Body of pancreas (tissue), 4 donors: ENCODE data around the gene IGSF8. TPM values are rescaled to one million over a fixed set of nuclear protein-coding genes. Genes with fewer than 3 reads are reported as not detected.

ENCODE experiments used
- ATAC-seq: fragments of 150-250 bp; one replicate; pipeline ENCODE4 v1.9.1; 2016
- DNase-seq, 4 donors: peaks; one replicate each; pipeline ENCODE4 v3.0.0-alpha.2; 2019
- H3K27ac ChIP-seq, 4 donors: fragments of 200-600 bp; sonication (generic); 1 replicate in 3 of 4; 2 replicates in 1 of 4; pipeline versions ENCODE4 v1.5.1 to v1.6.1; 2016 to 2019; ENCODE audit warnings: mild to moderate bottlenecking in 1 of 4, mixed read lengths in 1 of 4, moderate library complexity in 1 of 4
- H3K27me3 ChIP-seq, 2 donors: fragments of 200-600 bp; sonication (generic); one replicate each; pipeline ENCODE4 v1.6.0; 2016; ENCODE audit warnings: mild to moderate bottlenecking in 1 of 2
- H3K36me3 ChIP-seq, 2 donors: fragments of 200-600 bp; sonication (generic); replicated peaks in 1 of 2; 2 replicates each; pipeline ENCODE4 v1.5.1; 2016; ENCODE audit warnings: low read depth in 2 of 2; ENCODE audit not compliant: insufficient read depth in 1 of 2
- H3K4me1 ChIP-seq: fragments of 200-600 bp; sonication (generic); one replicate; pipeline ENCODE4 v1.6.0; 2016
- H3K4me3 ChIP-seq, 2 donors: fragments of 200-600 bp; sonication (generic); 1 replicate in 1 of 2; 2 replicates in 1 of 2; pipeline ENCODE4 v1.5.1; 2016 to 2019
- H3K9me3 ChIP-seq, 3 donors: fragments of 200-600 bp; sonication (generic); 1 replicate in 2 of 3; 2 replicates in 1 of 3; pipeline ENCODE4 v1.5.1; 2016
- POLR2A ChIP-seq, 3 donors: fragments of 450-650 bp; IDR thresholded peaks; one replicate each; pipeline ENCODE4 v1.6.1; 2016; ENCODE audit warnings: antibody characterized with exemption in 3 of 3, mild to moderate bottlenecking in 2 of 3
- WGBS, 2 donors: methylation state at CpG; one replicate each; pipeline ENCODE4 v1.1.5; 2017; 5-methylcytosine and 5-hydroxymethylcytosine counted together
- intact Hi-C: fragments of 100-400 bp; cut with DNase I; formaldehyde crosslinking; loops from one replicate; pipeline ENCODE4 v1.15.1; 2023
- total RNA-seq, 2 donors: library from RNA; depleted of rRNA; stranded (reverse); fragments of >200 nt; gene quantifications; one replicate each; pipeline ENCODE4 v1.1.0, GENCODE V29; 2016
- TF ChIP-seq, protein P1 (sequence below), 7 experiments: fragments of 450-650 bp in 4 of 7; fragments of 200-600 bp in 3 of 7; sonication (generic) in 3 of 7; IDR thresholded peaks; one replicate each; pipeline ENCODE4 v1.5.1; 2016 to 2019; ENCODE audit warnings: antibody characterized with exemption in 7 of 7

IGSF8 gene
- total RNA-seq, 2 donors from 2014 or later: 18.4 to 46.8 TPM

- Histone ChIP-seq H3K27me3 (peaks cover 0 to 14% of the 10 kb centered on the region in 2 donors), H3K4me3 (no peak overlapping the region), H3K36me3 (no peaks in the 10 kb centered on the region), H3K4me1 (peaks cover 15% of the 10 kb centered on the region), H3K9me3 (no peaks in the 10 kb centered on the region), H3K27ac (no peak overlapping the region)
- DNase-seq (no peak), ATAC-seq (no peak)
- intact Hi-C loops: no loop called here
- 44 to 70% methylated on average over 2 of the region's 2 CpGs for WGBS, 2 donors
- TF ChIP-seq, protein P1, sequence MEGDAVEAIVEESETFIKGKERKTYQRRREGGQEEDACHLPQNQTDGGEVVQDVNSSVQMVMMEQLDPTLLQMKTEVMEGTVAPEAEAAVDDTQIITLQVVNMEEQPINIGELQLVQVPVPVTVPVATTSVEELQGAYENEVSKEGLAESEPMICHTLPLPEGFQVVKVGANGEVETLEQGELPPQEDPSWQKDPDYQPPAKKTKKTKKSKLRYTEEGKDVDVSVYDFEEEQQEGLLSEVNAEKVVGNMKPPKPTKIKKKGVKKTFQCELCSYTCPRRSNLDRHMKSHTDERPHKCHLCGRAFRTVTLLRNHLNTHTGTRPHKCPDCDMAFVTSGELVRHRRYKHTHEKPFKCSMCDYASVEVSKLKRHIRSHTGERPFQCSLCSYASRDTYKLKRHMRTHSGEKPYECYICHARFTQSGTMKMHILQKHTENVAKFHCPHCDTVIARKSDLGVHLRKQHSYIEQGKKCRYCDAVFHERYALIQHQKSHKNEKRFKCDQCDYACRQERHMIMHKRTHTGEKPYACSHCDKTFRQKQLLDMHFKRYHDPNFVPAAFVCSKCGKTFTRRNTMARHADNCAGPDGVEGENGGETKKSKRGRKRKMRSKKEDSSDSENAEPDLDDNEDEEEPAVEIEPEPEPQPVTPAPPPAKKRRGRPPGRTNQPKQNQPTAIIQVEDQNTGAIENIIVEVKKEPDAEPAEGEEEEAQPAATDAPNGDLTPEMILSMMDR (IDR thresholded peaks at IDR 0.05): no peak
- no peak for TF ChIP-seq POLR2A (IDR thresholded peaks at IDR 0.05)
Measured at GRCh38 chr1:160082487-160082886, 15.9 kb downstream of the IGSF8 start.

DNA sequence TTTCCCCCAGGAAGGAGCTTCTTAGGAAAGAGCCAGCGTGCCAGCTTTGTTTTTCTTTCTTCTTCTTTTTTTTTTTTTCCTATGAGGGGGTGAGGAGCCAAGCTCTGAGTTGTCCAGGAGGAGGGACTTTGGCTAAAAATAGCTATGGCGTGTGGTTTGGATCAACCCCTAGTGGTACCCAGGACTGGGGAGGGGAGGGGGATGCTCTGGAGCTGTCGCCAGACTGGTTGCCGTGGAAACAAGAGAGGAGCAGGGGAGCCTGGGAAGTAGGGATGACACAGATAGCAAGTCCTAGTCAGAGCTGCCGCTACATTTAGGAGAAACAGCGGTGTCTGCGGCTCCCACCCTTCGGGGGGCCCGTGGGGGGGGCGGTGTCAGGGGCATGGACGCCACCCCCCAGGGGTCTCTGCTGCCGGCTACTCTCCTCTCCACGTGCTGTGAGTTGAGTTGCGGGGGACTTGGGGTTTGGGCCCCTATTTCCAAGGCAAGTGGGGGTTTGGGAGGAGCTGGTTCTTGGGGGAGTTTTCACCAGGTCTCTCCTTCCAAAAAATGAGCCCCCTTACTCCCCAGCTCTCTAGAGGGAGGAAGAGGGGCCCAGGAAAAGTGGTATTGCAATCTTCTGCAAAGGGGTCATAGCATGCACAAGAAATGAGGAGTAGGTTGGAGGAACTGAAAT, 17.0 kb downstream of the IGSF8 start, which contains the start of gene KCNJ9:
TSS of gene KCNJ9 (plus strand) at position 278 of the 676 bp plus-strand sequence. CDS start 2,493 bp downstream, outside the sequence.
- WGBS, 2 donors: 18 to 20% methylated on average over 13 to 14 of the region's 14 CpGs
- intact Hi-C loops: no loop called here

DNA sequence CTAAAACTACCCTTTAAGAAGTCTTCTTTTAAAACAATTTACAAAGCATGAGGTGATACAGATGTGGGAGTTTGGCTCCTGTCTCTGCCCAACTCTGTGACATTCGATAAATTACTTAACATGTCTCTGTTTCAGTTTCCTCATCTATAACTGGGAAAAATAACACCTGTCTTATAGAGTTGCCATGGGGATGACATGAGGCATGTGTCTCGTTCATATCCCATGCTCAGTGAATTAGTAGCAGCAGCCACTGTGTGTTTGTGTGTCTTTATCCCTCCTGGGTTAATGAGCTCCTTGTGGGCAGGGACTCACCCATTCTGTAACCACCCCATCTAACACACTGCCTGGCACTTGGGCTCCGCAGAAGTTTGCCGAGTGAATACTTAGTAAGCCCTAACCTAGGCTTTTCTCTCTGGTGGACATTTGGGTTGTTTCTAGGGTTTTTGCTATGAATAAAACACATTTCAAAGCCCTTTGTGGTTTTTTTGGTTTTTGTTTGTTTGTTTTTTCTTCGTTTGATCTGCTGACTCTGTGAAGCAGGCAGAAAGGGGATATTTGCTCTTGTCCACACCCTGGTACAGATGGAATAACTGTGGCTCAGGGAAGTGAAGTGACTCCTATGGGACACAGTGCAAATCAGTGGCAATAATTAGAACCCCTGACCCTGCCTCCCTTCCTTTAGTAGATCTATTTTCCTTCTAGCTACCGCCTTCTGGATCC, 17.9 kb downstream of the IGSF8 start:
- Histone ChIP-seq H3K27me3 (peaks cover 0 to 14% of the 10 kb centered on the region in 2 donors), H3K4me1 (peaks cover 15% of the 10 kb centered on the region), H3K4me3 (no peak overlapping the region), H3K9me3 (no peaks in the 10 kb centered on the region), H3K36me3 (no peaks in the 10 kb centered on the region), H3K27ac (no peak overlapping the region)
- intact Hi-C loops: no loop called here
- no peak for ATAC-seq
- no peak for TF ChIP-seq POLR2A (IDR thresholded peaks at IDR 0.05)
- TF ChIP-seq, protein P1 (IDR thresholded peaks at IDR 0.05): no peak
- no peak for DNase-seq
- WGBS, 2 donors: 29 to 47% methylated on average over 6 of the region's 6 CpGs

More for the DNA sequence above, 17.0 kb downstream of the IGSF8 start, which contains the start of gene KCNJ9:
- ATAC-seq: no peak
- no peak within 1 kb of the TSS for H3K27ac ChIP-seq
- H3K4me3 ChIP-seq: no peak within 1 kb of the TSS
- DNase-seq: no peak
- peaks cover 0 to 14% of the 10 kb centered on the region in 2 donors for H3K27me3 ChIP-seq
- H3K4me1 ChIP-seq: peaks cover 15% of the 10 kb centered on the region
- no peaks in the 10 kb centered on the region for H3K9me3 ChIP-seq
- TF ChIP-seq, protein P1 (IDR thresholded peaks at IDR 0.05): no peak
- TF ChIP-seq POLR2A (IDR thresholded peaks at IDR 0.05): no peak
- H3K36me3 ChIP-seq: no peaks in the 10 kb centered on the region

DNA sequence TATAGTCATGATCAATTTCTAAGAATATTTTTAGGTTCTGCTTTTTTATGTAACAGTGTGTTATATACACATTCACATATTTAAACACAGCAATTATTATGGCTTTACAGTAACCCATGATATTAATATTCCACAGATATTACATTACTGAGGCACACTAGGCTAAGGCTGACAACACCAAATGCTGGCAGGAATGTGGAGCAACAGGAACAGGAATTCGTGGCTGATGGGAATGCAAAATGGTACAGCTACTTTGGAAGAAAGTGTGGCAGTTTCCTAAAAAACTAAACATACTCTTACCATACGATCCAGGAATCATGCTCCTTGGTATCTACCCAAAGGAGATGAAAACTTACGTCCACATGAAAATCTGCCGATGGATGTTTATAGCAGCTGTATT, 19.0 kb downstream of the IGSF8 start:
- H3K27me3 ChIP-seq: peaks cover 0 to 14% of the 10 kb centered on the region in 2 donors
- H3K9me3 ChIP-seq: no peaks in the 10 kb centered on the region
- H3K4me1 ChIP-seq: peaks cover 14% of the 10 kb centered on the region
- H3K27ac ChIP-seq: no peak overlapping the region
- DNase-seq (no peak), ATAC-seq (no peak)
- H3K36me3 ChIP-seq: no peaks in the 10 kb centered on the region
- no peak for TF ChIP-seq POLR2A (IDR thresholded peaks at IDR 0.05)
- TF ChIP-seq, protein P1 (IDR thresholded peaks at IDR 0.05): no peak
- WGBS, 2 donors: 41 to 56% methylated on average over 4 of the region's 4 CpGs
- no peak overlapping the region for H3K4me3 ChIP-seq
- intact Hi-C loops: no loop called here
